Endothelial cell of umbilical vein (primary cell): ENCODE measurements around the gene KIAA1191. TPM values are rescaled to one million over a fixed set of nuclear protein-coding genes. Genes with fewer than 3 reads are reported as not detected.

ENCODE experiments used
- BruUV-seq: library from RNA; stranded (reverse); fragments of 400-500 nt; replicated peaks from 2 replicates; lab custom pipeline; 2021; lab: Mats Ljungman, UMichigan
- CTCF ChIA-PET: fragments of 300-600, 350-600 bp; sonication (Branson Sonifier 250); formaldehyde crosslinking; loops from one replicate; lab custom pipeline; 2021; ENCODE audit warnings: antibody characterized with exemption, inconsistent platforms; lab: Charles Lee
- POLR2A ChIA-PET: fragments of 300-600, 350-600 bp; sonication (Branson Sonifier 250); formaldehyde crosslinking; loops from one replicate; lab custom pipeline; 2021; ENCODE audit warnings: antibody characterized with exemption, inconsistent platforms; lab: Charles Lee
- DNase-seq: peaks from one replicate; pipeline ENCODE4 v3.0.0-alpha.2; 2011; ENCODE audit warnings: low read depth, low spot score
- FAIRE-seq: peaks from 2 replicates; lab custom pipeline; 2011; peaks lifted over from hg19 to GRCh38; lab: Jason Lieb, UNC
- H2AFZ ChIP-seq: 2 replicates; pipeline ENCODE4 v1.6.0; 2012; ENCODE audit warnings: low read depth, low read length, control low read depth, inconsistent platforms
- H3K27ac ChIP-seq: 2 replicates; pipeline ENCODE4 v1.5.1; 2011; ENCODE audit warnings: low read depth, mild to moderate bottlenecking, control low read depth, low read length, moderate library complexity; ENCODE audit not compliant: insufficient read depth
- H3K27me3 ChIP-seq, 2 experiments: 2 replicates each; pipeline versions ENCODE4 v1.6.0 to v1.6.1; 2011; ENCODE audit warnings: low read length in 2 of 2, mixed read lengths in 1 of 2; ENCODE audit not compliant: control insufficient read depth in 2 of 2, insufficient read depth in 2 of 2
- H3K36me3 ChIP-seq, 2 experiments: 2 replicates in 1 of 2; 3 replicates in 1 of 2; pipeline ENCODE4 v1.5.1; 2011; ENCODE audit warnings: low read length in 2 of 2, mild to moderate bottlenecking in 1 of 2, moderate library complexity in 1 of 2; ENCODE audit not compliant: control insufficient read depth in 2 of 2, insufficient read depth in 2 of 2; ENCODE audit errors: extremely low read depth in 1 of 2
- H3K4me1 ChIP-seq: 3 replicates; pipeline ENCODE4 v1.5.1; 2011; ENCODE audit warnings: mild to moderate bottlenecking, low read length; ENCODE audit not compliant: control insufficient read depth, insufficient read depth; ENCODE audit errors: extremely low read depth
- H3K4me2 ChIP-seq: 2 replicates; pipeline ENCODE4 v1.6.1; 2011; ENCODE audit warnings: low read length, control low read depth, mixed read lengths; ENCODE audit not compliant: insufficient read depth
- H3K4me3 ChIP-seq, 3 experiments: fragments of 200-600 bp in 1 of 3; sonication (generic), shearing (Covaris generic) in 1 of 3; replicated peaks in 1 of 3; 2 replicates each; pipeline ENCODE4 v1.5.1; 2011 to 2016; ENCODE audit warnings: control low read depth in 3 of 3, low read length in 3 of 3, mild to moderate bottlenecking in 2 of 3, inconsistent platforms in 1 of 3, low read depth in 1 of 3, moderate library complexity in 1 of 3; ENCODE audit not compliant: insufficient read depth in 1 of 3
- H3K79me2 ChIP-seq: 2 replicates; pipeline ENCODE4 v1.6.0; 2012; ENCODE audit warnings: low read length, inconsistent platforms; ENCODE audit not compliant: control insufficient read depth, insufficient read depth
- H3K9ac ChIP-seq: replicated peaks from 2 replicates; pipeline ENCODE3; 2011; ENCODE audit warnings: low read length, control low read depth; ENCODE audit not compliant: insufficient read depth; ENCODE audit errors: extremely low read depth
- H3K9me1 ChIP-seq: replicated peaks from 3 replicates; pipeline ENCODE4 v1.6.0; 2011; ENCODE audit warnings: mild to moderate bottlenecking, low read length; ENCODE audit not compliant: control insufficient read depth, insufficient read depth; ENCODE audit errors: extremely low read depth
- H3K9me3 ChIP-seq: replicated peaks from 2 replicates; pipeline ENCODE4 v1.5.1; 2012; ENCODE audit warnings: low read length, inconsistent platforms; ENCODE audit not compliant: control insufficient read depth, insufficient read depth
- H4K20me1 ChIP-seq: replicated peaks from 2 replicates; pipeline ENCODE3; 2011; ENCODE audit warnings: mild to moderate bottlenecking, low read length; ENCODE audit not compliant: control insufficient read depth, insufficient read depth; ENCODE audit errors: extremely low read depth
- JUN ChIP-seq: IDR thresholded peaks from 2 replicates; pipeline ENCODE4 v1.6.1; 2011; ENCODE audit warnings: borderline replicate concordance, low read depth; ENCODE audit not compliant: insufficient read length, insufficient read depth
- MYC ChIP-seq: IDR thresholded peaks from one replicate; pipeline ENCODE4 v1.6.1; 2011; ENCODE audit warnings: mild to moderate bottlenecking, low read depth, low read length
- POLR2A ChIP-seq: IDR thresholded peaks from 2 replicates; pipeline ENCODE4 v1.6.1; 2012; ENCODE audit warnings: low read depth, mild to moderate bottlenecking, control low read depth, low read length
- POLR2AphosphoS5 ChIP-seq: IDR thresholded peaks from 2 replicates; pipeline ENCODE4 v1.6.1; 2012; ENCODE audit warnings: low read depth, mild to moderate bottlenecking, control low read depth, low read length, moderate library complexity; ENCODE audit not compliant: insufficient read depth
- dilution Hi-C: fragments of 300-500 bp; cut with MboI; formaldehyde crosslinking; loops from one replicate; pipeline ENCODE4 v1.15.0; 2019; ENCODE audit warnings: low sequenced_read_pairs; ENCODE audit not compliant: extremely low pct_ligation_motif_present
- intact Hi-C: fragments of 100-400 bp; cut with micrococcal nuclease; formaldehyde crosslinking; loops from one replicate; pipeline ENCODE4 v1.10.0; 2022
- polyA plus RNA-seq, 4 experiments: library from polyadenylated mRNA; depleted of rRNA in 3 of 4; stranded (reverse) in 3 of 4; unstranded in 1 of 4; fragments of >200 nt; gene quantifications; 2 replicates each; pipeline versions ENCODE4 v1.2.1 to v1.2.3, GENCODE V29; 2011 to 2012; ENCODE audit warnings: missing spikeins in 1 of 4
- total RNA-seq: library from RNA; stranded (reverse); gene quantifications from 2 replicates; pipeline ENCODE4 v1.2.3, GENCODE V29; 2021
- TF ChIP-seq, protein P1 (sequence below), 2 donors: IDR thresholded peaks; 1 replicate in 1 of 2; 2 replicates in 1 of 2; pipeline ENCODE4 v1.5.1; 2011; ENCODE audit warnings: low read length in 2 of 2, mild to moderate bottlenecking in 2 of 2, moderate library complexity in 2 of 2, control low read depth in 1 of 2, inconsistent platforms in 1 of 2, low read depth in 1 of 2; ENCODE audit not compliant: insufficient read depth in 1 of 2; ENCODE audit errors: extremely low read depth in 1 of 2
- TF ChIP-seq, protein P2 (sequence below): IDR thresholded peaks from 2 replicates; pipeline ENCODE4 v1.6.1; 2011; ENCODE audit not compliant: insufficient read depth, insufficient read length

KIAA1191 gene
- total and polyA plus RNA-seq, 2 donors (not counting 3 experiments of a cell fraction or from before 2014, with no cell fraction given), result 114 to 116 TPM

- no peak overlapping the region for H2AFZ ChIP-seq
- intact Hi-C loops, result no loop called here
- CTCF ChIA-PET, result interaction anchor here (1.1 kb wide), 1 partner anchor 13 kb away, joined by 3 read pairs; no protein-coding TSS in a partner anchor
Measured at GRCh38 chr5:176407456-176408251, 46.1 kb upstream of the KIAA1191 start.

More at GRCh38 chr5:176407456-176408251, 46.1 kb upstream of the KIAA1191 start:
- FAIRE-seq (no peak), DNase-seq (no peak)
- Histone ChIP-seq H3K9me3 (no peaks in the 10 kb centered on the region), H3K36me3 (peaks cover 3 to 13% of the 10 kb centered on the region in 2 experiments), H3K27ac (no peak overlapping the region), H3K9me1 (no peaks in the 10 kb centered on the region), H4K20me1 (no peaks in the 10 kb centered on the region), H3K79me2 (peaks cover 2% of the 10 kb centered on the region), H3K4me2 (no peak overlapping the region), H3K9ac (no peak overlapping the region), H3K4me3 (no peak overlapping the region), H3K27me3 (no peaks in the 10 kb centered on the region), H3K4me1 (no peaks in the 10 kb centered on the region)
- BruUV-seq, result no TSS peak
- POLR2A ChIA-PET, result no interaction called here
- TF ChIP-seq MYC, result no peak
- TF ChIP-seq, protein P1, sequence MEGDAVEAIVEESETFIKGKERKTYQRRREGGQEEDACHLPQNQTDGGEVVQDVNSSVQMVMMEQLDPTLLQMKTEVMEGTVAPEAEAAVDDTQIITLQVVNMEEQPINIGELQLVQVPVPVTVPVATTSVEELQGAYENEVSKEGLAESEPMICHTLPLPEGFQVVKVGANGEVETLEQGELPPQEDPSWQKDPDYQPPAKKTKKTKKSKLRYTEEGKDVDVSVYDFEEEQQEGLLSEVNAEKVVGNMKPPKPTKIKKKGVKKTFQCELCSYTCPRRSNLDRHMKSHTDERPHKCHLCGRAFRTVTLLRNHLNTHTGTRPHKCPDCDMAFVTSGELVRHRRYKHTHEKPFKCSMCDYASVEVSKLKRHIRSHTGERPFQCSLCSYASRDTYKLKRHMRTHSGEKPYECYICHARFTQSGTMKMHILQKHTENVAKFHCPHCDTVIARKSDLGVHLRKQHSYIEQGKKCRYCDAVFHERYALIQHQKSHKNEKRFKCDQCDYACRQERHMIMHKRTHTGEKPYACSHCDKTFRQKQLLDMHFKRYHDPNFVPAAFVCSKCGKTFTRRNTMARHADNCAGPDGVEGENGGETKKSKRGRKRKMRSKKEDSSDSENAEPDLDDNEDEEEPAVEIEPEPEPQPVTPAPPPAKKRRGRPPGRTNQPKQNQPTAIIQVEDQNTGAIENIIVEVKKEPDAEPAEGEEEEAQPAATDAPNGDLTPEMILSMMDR (IDR thresholded peaks at IDR 0.05; ENCODE audit: extremely low read depth in 1 of 2, insufficient read depth in 1 of 2, low read depth in 1 of 2, low read length in 2 of 2), result no peak
- TF ChIP-seq, protein P2, sequence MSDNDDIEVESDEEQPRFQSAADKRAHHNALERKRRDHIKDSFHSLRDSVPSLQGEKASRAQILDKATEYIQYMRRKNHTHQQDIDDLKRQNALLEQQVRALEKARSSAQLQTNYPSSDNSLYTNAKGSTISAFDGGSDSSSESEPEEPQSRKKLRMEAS, result no peak
- TF ChIP-seq POLR2A, result no peak
- no peak for TF ChIP-seq POLR2AphosphoS5
- TF ChIP-seq JUN, result no peak
- dilution Hi-C loops, result no loop called here
